GM19395 (cell line): ENCODE results near the gene OPA3.

Source experiments
- ATAC-seq: cut with Tn5 transposase; IDR thresholded peaks from one replicate; pipeline ENCODE4 v1.9.1; 2021; ENCODE audit warnings: mild to moderate bottlenecking, moderate library complexity; ENCODE audit not compliant: unreplicated experiment

Gene OPA3

DNA sequence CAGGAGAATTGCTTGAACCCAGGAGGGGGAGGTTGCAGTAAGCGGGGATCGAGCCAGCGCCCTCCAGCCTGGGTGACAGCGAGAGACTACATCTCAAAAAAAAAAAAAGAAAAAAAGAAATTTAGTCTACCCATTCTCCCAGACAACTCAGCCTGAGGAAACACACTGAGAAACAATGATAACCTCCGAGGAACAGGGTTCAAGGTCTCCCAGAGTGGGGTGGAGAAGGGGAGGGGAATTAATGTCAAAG lies 78.7 kb downstream of the OPA3 start:
- no peak for ATAC-seq

DNA sequence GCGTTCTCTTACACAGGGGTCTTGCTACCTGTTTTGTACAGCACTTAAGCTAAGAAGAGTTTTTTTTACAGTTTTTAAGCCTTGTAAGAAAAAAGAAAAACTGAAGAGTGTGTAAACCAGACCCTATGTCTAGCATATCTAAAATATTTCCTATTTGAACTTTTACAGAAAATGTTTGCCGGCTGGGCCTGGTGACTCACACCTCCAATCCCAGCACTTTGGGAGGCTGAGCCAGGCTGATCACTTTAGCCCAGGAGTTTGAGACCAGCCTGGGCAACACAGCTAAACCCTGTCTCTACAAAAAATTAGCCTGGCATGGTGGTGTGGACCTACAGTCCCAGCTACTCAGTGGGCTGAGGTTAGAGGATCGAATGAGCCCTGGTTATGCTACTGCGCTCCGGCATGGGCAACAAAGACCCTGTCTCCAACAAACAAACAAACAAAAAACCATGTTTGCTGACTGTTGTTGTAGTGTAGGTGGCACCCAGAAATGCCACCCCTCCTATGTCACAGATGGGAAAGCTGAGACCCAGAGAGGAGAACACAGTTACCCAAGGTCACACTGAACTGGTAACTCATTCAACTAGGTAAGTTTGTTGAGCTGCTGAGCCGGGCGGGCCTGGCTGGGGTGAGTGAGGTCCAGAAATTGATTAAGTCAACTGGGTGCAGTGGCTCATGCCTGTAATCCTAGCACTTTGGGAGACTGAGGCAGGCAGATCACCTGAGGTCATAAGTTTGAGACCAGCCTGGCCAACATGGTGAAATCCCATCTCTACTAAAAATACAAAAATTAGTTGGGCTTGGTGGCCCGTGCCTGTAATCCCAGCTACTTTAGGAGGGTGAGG lies 79.2 kb downstream of the OPA3 start:
- ATAC-seq: no peak

DNA sequence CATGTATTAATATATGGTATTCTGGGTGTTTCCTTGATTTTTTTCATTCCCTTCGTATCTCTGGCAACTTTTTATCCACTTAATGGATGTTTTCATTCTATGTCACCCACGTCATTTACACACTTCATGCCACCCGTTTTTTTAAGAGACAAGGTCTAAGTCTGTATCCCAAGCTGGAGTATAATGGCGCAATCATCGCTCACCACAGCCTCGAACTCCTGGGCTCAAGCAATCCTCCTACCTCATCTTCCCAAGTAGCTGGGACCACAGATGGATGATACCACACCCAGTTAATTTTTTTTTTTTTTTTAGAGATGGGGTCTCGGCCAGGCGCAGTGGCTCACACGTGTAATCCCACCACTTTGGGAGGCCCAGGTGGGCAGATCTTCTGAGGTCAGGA lies 80.7 kb downstream of the OPA3 start:
- no peak for ATAC-seq

DNA sequence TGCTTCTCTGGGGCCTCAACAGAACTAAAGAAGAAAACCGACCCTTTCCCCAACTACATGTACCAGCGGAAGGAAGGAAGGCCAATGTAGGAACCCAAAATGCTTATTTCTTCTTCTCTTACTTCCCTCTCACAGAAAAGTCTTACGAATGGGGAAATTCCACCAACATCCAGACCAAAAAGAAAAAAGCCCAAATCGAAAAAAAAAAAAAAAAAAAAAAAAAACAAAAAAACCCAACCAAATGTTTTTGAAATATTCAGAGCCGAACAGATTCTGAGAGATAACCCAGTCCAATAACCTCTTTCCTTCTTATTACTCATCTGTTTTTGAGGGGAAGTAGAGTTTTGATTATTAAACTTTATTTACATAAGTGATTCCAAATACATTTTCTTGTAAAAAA lies 82.5 kb downstream of the OPA3 start:
- no peak for ATAC-seq

DNA sequence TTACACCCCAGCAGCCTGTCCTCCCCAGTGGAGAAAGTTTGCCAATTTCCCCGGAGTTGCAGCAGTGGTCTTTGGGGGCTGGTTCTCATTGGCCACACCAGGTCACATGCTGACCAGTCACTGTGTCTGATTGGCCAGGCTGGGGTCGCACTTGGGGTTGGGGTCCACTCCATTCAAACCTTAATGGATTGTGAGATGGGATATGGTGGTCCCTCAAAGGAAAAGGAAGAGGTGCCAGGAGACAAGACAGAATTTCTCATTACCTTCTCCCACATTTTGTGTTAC lies 82.9 kb downstream of the OPA3 start:
- no peak for ATAC-seq

DNA sequence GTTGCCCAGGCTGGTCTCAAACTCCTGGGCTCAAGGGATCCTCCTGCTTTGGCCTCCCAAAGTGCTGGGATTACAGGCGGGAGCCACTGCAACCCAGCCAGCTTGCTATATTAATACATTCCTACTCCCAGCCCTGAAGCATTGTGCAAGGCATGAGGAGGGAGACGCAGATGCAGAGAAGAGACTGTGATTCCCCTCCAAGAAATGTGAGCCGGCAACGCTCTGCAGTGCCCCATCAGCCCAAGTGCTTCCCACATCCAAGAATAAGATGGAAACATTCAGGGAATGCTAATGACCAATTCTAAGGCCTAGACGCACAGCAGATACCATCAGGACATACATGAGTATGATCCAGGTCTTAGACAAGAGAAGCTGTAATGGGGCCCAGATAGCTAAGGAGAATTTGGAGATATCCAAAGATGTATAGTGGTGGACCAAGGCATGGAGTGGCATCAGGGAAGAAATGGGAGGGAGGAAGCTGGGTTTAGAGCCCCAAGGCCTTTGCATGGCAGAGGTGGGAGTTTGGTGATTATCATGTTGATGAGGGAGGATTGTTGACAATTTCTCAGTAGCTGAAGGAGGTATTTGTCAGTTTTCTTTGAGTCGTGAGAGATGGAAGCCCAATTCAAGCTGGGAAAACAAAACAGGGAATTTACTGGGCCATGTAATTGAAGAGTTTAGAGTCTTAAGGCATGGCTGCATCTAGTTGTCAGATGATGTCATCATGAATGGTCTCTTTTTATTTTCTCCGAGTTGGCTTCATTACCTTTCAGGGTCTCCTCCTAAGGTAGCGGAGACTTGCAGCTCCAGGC lies 83.5 kb downstream of the OPA3 start:
- no peak for ATAC-seq

DNA sequence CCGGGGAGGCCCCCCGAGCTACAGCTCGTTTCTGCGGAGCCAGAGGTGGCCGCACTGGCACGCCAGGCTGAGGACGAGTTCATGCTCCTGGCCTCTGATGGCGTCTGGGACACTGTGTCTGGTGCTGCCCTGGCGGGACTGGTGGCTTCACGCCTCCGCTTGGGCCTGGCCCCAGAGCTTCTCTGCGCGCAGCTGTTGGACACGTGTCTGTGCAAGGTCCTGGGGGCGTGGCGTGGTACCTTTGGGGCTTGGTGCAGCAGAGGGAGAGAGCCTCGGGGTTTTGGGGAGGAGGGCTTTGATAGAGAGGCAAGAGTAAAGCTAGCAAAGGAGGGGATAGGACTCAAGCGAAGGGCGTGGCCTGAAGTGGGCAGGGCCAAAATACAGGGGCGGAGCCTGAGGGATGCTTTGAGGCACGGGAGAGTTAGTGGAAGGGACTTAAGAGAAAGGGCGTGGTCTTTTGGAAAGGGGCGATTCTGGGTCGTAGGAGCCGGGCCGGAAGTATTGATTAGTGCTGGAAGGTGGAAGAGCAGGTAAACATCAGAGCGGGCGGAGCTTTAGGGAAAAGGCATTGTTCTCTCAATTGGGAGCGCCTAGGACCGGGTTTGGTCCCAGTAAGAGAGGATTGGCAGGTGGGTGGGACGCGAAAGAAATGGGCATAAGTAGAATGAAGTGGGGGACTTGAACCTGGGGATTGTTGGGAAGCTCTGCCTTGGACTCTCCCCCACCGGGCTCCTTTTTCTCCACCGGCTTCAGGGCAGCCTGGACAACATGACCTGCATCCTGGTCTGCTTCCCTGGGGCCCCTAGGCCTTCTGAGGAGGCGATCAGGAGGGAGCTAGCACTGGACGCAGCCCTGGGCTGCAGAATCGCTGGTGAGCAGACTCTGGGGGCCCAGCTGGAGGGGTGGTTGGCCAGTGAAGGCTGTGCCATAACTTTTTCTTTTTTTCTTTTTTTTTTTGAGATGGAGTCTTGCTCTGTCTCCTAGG lies 85.1 kb downstream of the OPA3 start:
- ATAC-seq: no peak

DNA sequence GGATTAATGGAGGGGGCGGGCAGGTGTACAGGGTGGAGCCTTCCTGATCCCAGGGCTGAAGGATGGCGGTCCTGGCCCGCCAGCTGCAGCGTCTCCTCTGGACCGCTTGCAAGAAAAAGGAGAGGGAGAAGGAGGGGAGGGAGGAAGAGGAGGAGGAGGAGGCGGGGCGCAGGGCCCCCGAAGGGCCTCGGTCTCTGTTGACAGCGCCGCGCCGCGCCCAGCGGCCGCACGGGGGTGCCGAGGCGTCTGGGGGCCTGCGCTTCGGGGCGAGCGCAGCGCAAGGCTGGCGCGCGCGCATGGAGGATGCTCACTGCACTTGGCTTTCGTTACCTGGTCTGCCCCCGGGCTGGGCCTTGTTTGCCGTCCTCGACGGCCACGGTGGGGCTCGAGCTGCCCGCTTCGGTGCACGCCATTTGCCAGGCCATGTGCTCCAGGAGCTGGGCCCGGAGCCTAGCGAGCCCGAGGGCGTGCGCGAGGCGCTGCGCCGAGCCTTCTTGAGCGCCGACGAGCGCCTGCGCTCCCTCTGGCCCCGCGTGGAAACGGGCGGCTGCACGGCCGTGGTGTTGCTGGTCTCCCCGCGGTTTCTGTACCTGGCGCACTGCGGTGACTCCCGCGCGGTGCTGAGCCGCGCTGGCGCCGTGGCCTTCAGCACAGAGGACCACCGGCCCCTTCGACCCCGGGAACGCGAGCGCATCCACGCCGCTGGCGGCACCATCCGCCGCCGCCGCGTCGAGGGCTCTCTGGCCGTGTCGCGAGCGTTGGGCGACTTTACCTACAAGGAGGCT lies 86.0 kb downstream of the OPA3 start, which contains the start of gene PPM1N:
TSS of gene PPM1N (plus strand) at position 33 of the 785 bp plus-strand sequence. CDS start at position 63, 30 bp downstream.
- ATAC-seq: no peak

DNA sequence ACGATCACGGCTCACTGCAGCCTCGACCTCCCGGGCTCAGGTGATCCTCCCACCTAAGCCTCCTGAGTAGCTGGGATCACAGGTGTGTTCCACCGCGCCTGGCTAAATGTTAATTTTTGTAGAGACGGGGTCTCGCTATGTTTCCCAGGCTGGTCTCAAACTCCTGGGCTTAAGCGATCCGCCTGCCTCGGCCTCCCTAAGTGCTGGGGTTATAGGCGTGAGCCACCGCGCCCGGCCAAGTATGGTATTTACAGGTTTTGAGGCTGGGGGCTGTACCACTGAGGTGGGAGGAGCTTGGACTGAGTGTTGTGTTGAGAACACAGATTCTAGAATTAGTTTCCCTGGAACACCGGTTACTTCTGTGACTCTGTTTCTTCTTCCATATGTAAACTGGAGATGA lies 86.8 kb downstream of the OPA3 start:
- ATAC-seq: no peak

DNA sequence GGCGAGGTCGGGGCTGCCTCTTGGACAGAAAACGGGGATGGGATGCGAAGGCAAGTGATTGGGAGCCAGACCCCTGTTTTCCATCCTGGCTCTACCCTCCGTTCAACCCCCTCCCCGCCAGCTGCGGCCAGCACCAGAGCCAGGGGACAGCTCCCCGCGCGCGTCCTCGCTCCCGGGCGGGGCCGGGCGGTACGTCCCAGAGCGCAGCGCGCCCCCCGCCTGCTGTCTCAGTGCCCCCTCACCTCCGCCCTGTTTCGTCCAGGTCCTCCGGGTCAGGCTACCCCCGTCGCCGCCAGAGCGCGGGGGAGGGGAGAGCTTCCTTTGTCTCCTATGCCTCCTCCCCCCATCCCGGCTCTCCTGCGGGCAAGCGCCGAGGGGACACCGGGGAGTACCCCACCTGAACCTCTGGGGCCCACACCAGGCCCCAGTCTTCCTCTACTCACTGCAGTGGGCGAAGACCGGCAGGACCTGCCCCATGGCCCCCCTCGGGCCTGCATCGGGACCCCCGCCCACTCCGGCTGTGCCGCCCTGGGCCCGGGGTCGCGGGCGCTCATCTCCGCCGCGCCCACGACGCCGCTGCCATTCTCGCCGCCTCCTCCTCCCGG lies 88.2 kb downstream of the OPA3 start:
- no peak for ATAC-seq

DNA sequence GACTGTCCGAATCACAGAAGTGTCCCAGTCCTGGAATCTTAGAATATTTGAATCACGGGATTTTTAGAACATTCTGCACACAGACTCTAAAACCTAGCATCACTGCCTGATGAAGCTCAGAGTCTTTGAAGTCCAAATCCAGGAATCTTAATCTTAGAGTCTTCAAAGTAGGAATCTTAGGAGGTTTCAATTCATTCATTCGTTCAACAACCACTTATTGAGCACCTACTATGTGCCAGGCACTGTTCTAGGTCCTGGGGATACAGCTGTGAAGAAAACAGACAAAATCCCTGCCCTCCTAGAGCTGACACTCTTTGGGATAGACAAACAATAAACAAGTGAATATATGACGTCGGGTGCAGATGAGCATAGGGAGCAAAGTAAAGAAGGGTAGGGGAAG lies 89.4 kb downstream of the OPA3 start:
- ATAC-seq: no peak

DNA sequence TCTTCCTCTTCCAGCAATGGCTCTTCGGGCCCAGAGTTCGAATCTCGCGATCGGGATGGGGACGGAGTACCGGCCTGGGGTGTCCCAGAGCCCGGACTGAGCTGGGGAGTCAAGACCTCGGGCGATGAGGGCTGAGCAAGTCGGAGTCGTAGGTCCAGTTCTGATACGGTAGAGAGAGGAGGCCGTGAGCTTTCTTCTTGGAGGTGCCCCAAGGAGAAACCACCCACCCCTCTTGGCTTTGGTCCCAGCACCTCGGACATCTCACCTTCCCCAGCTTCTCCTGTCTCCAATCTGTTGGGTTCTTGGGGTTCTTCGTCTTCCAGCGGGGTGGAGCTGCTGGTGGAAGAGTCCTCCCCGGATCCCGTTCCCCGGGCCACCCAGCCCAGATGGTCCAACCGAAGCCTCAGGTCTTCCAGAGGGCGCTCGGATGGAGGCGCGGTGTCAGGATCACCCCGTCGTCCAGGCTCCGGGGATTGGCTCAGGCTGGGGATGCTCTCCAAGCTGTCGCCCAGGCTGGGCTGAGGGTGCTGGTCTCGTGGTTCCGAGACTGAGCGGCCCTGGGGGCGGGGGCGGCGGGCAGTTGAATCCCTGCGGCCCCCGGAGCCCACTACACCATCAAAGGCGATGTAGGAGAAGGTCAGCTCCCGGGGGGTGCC lies 90.2 kb downstream of the OPA3 start:
- ATAC-seq: no peak

DNA sequence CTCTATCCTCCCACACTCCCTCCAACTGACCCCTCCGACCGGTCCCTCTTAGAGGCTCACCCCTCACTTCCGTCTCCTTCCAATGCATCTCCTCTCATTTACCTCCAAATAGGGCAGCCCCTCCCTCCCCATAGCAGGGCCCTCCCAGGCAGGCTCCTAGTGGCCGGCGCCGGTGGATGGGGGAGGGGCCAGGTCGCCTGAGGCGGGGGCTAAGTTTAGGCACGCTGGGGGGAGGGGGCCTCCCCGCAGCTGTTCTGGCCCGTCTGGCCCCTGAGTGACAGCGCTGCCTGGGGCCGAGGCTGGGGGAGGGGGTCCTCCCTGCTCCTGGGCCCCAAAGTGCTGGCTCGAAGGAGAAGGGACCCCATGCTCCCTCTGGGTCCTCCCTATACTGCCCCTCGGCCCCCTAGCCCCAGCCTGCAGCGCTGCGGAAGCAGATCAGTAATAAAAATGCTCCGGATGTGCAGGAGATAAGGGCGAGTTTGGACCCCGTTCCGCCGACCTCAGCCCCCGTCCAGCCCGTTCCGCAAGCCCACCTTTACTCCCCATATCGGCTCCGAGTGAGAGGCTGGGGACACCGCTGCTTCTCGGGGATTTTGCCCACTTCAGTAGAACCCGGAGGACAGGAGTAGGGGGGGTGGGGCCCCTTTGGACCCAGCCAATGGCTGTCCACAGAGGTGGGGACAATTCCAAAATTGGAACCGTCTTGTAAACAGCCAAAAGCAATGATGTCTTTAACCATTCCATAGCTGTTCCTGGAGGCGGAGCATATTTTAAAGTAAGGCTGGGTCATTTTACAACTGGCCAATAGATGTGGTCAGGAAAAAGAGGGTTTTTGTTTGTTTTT lies 91.8 kb downstream of the OPA3 start:
- ATAC-seq: no peak

DNA sequence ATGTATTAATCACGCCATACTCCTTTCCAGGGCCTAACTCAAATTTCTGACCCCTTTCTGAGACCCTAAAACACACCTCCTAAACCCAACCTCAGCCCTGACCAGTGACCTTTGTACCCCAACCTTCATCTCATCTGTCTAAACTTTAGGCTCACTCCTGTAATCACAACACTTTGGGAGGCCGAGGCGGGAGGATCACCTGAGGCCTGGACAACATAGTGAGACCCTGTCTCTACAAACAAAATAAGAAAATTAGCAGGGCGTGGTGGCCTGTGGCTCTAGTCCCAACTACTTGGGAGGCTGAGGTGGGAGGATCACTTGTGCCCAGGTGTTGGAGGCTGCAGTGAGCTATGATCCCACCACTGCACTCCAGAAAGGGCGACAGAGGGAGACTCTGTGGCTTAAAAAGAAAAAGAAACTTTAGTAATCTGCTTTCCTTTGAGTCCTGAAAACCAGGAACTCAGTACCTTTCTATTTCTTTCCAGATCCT lies 92.4 kb downstream of the OPA3 start:
- no peak for ATAC-seq

DNA sequence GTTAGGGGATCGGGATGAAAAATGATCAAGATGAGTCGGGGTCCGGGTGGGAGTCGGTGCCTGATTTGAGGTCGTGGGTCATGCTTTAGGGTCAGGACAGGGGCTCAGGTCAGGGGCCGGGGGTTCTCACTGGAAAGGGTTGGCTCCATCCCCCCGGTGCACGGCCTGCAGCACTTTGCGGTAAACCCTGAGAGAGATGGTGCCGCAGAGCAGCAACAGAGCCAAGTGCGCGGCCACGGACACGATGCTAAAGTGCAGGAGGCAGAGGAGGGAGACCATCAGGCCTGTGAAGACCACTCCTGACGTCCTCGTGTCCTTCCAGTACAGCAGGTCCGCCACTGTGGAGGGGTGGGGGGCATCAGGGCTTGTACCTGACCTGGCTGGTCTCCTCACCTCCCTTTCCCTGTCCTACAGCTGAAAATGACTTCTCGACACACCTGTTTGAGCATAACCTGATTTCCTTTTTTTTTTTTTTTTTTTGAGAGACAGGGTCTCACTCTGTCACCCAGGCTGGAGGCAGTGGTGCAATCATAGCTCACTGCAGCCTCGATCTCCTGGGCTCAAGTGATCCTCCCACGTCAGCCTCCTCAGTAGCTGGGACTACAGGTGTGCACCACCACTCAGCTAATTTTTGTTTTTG lies 95.3 kb downstream of the OPA3 start:
- ATAC-seq: no peak

DNA sequence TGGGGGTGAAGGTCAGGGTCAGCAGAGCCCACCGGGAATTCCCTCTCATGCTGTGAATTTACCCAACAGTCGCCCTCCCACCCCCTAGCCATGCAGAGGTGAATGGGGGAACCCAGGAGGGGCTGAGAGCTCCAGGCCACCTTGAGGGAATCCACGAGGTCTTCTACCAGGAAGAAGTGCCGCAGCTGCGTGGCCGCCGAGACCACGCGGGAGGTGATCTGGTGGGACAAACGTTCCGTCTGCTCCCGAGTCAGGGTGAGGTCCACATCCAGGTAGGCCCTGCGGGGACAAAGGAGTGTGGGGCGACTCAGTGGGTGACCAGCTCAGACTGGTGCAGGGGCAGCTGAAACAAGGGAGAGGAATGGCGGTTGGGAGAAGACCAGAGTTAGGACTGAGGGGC lies 95.9 kb downstream of the OPA3 start:
- no peak for ATAC-seq

DNA sequence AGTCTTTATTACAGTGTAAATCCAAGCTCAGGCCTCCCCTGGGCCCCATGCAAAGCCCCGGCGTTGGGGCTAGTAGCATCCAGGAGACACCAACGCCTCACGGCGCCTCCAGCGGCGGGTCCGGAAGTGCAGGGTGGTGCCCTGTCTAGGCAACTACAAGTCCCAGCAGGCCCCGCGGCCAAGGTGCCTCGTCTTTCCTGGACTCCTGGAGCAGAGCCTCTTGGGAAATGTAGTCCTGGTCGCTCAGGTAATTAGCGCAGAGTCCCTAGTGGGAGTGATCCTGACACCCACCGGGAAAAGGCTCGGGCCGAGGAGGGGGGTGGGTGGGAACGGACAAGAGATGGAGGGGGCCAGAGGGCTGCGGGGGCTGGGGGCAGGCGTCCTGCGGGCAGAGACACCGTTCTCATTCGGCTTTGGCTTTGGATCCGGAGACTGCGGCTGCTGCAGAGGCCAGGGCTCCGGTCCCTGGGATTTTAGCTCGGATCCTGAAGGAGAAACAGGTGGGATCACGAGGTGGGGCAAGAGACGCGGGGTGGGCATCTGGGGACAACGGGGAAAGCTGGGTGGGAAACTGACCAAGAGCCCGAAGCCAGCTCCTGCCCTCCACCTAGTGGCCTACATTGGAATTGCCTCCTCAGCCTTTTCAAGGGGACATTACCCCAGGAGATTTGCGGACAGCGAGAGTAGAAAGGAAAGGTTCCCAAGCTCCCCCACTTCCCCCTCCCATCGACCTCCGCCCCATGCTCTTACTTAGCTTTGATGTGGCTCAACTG lies 99.1 kb downstream of the OPA3 start:
- peak; percentile 95 for ATAC-seq
